ENCODE results near the gene SOX5. TPM values are rescaled to one million over a fixed set of nuclear protein-coding genes. Genes with fewer than 3 reads are reported as not detected.
A peak's percentile ranks its signal among the peaks of the same experiment; 100 is the strongest.

SOX5 gene
- total and polyA plus RNA-seq, 9 of the 15 experiments (the other 6 are each of a cell fraction or from before 2014, with no cell fraction given) = 8.3 to 16.5 (median 11.9) TPM

- Histone ChIP-seq H3K9me1 (ENCODE audit: control insufficient read depth, insufficient read depth, low read length) (no peaks in the 10 kb centered on the region), H3K4me1 (replicated peaks in 1 of 2; ENCODE audit: control insufficient read depth in 2 of 2, insufficient read depth in 2 of 2, low read length in 2 of 2) (no peaks in the 10 kb centered on the region), H3K36me3 (ENCODE audit: control insufficient read depth, insufficient read depth, low read length) (no peaks in the 10 kb centered on the region), H3K4me2 (ENCODE audit: insufficient read depth, low read length) (no peak overlapping the region), H2AFZ (ENCODE audit: low read depth, low read length) (0 out of 2 replicates have a peak overlapping the region, but pooled peaks have one; percentile 11), H3K9ac (ENCODE audit: insufficient read depth in 1 of 2, low read depth in 2 of 2, low read length in 2 of 2) (no peak overlapping the region), H3K9me3 (replicated peaks; ENCODE audit: control insufficient read depth, insufficient read depth, low read depth, low read length) (no peaks in the 10 kb centered on the region), H3K27me3 (ENCODE audit: control insufficient read depth in 2 of 2, insufficient read depth in 2 of 2, low read length in 2 of 2) (no peaks in the 10 kb centered on the region), H3K79me2 (ENCODE audit: control insufficient read depth, insufficient read depth, low read length) (no peaks in the 10 kb centered on the region), H3K27ac (ENCODE audit: extremely low read depth, low read depth, low read length) (no peak overlapping the region), H3K4me3 (no peak overlapping the region), H4K20me1 (replicated peaks; ENCODE audit: control insufficient read depth, insufficient read depth, low read length) (no peaks in the 10 kb centered on the region)
- ATAC-seq (no peak), FAIRE-seq (no peak), DNase-seq (ENCODE audit: extremely low read depth in 1 of 4, low spot score in 3 of 4) (no peak)
- BruUV-seq (replicated peaks) = no TSS peak
- WGBS (ENCODE audit: insufficient coverage, low coverage, missing lambda C conversion rate) = 36% methylated on average over 3 of the region's 3 CpGs
- TF ChIP-seq CBX1 (IDR thresholded peaks at IDR 0.05; ENCODE audit: low read depth) = no peak
- CTCF ChIA-PET (ENCODE audit: low intra/inter-chr PET ratio) = no interaction called here
- POLR2A ChIA-PET = interaction anchor here (0.8 kb wide), 1 partner anchor 11 kb away, joined by 4 read pairs; no protein-coding TSS in a partner anchor
- in situ Hi-C loops (cut with MboI) (no loop called here), intact Hi-C loops (cut with micrococcal nuclease) (no loop called here)
These were observed 31.4 kb upstream of the SOX5 start for GRCh38 chr12:23980826-23981225.

GRCh38 chr12:23964812-23965211 is 15.3 kb upstream of the SOX5 start:
- DNase-seq (ENCODE audit: extremely low read depth in 1 of 4, low spot score in 3 of 4) = no peak
- WGBS (ENCODE audit: insufficient coverage, low coverage, missing lambda C conversion rate) = 75% methylated on average over 10 of the region's 10 CpGs
- Histone ChIP-seq H3K79me2 (ENCODE audit: control insufficient read depth, insufficient read depth, low read length) (no peaks in the 10 kb centered on the region), H3K9me3 (replicated peaks; ENCODE audit: control insufficient read depth, insufficient read depth, low read depth, low read length) (no peaks in the 10 kb centered on the region), H3K9ac (ENCODE audit: insufficient read depth in 1 of 2, low read depth in 2 of 2, low read length in 2 of 2) (no peak overlapping the region), H3K4me2 (ENCODE audit: insufficient read depth, low read length) (no peak overlapping the region), H4K20me1 (replicated peaks; ENCODE audit: control insufficient read depth, insufficient read depth, low read length) (no peaks in the 10 kb centered on the region), H3K9me1 (ENCODE audit: control insufficient read depth, insufficient read depth, low read length) (no peaks in the 10 kb centered on the region), H3K36me3 (ENCODE audit: control insufficient read depth, insufficient read depth, low read length) (no peaks in the 10 kb centered on the region), H3K4me3 (no peak overlapping the region), H3K27me3 (ENCODE audit: control insufficient read depth in 2 of 2, insufficient read depth in 2 of 2, low read length in 2 of 2) (no peaks in the 10 kb centered on the region), H3K27ac (ENCODE audit: extremely low read depth, low read depth, low read length) (no peak overlapping the region), H3K4me1 (replicated peaks in 1 of 2; ENCODE audit: control insufficient read depth in 2 of 2, insufficient read depth in 2 of 2, low read length in 2 of 2) (no peaks in the 10 kb centered on the region), H2AFZ (ENCODE audit: low read depth, low read length) (peak overlapping the region; percentile 54; the same call in 1 of the 2 replicates)
- no peak for TF ChIP-seq PCBP1 (IDR thresholded peaks at IDR 0.05; ENCODE audit: low read depth, low read length, poor library complexity, severe bottlenecking)
- TF ChIP-seq ZBTB33 (CRISPR knock-in tag; IDR thresholded peaks at IDR 0.05) = peak; percentile 97
- no peak for TF ChIP-seq MCM2 (IDR thresholded peaks at IDR 0.05; ENCODE audit: low read depth)
- peak in 1 of 3 experiments; percentile 5; a peak in 1 of 6 replicates for TF ChIP-seq CTCF (IDR thresholded peaks at IDR 0.05 in 2 of 3, conservative IDR thresholded peaks at IDR 0.05 in 1 of 3; ENCODE audit: insufficient read depth in 2 of 3, low read depth in 1 of 3, low read length in 3 of 3)
- peak in 1 of 2 experiments; percentile 23; a peak in 1 of 3 replicates for TF ChIP-seq CBX3 (IDR thresholded peaks at IDR 0.05; ENCODE audit: borderline replicate concordance in 1 of 2, low read length in 2 of 2)
- 0 out of 2 replicates have a peak, but pooled peaks have one; percentile 23 for TF ChIP-seq CBX1 (IDR thresholded peaks at IDR 0.05; ENCODE audit: low read depth)
- no peak for TF ChIP-seq GATAD2B (IDR thresholded peaks at IDR 0.05; ENCODE audit: borderline replicate concordance)
- TF ChIP-seq KLF6 (CRISPR knock-in tag; IDR thresholded peaks at IDR 0.05; ENCODE audit: borderline replicate concordance) = no peak
- no peak for TF ChIP-seq FOXJ2 (tag; IDR thresholded peaks at IDR 0.05)
- intact Hi-C loops (cut with micrococcal nuclease) (no loop called here), in situ Hi-C loops (cut with MboI) (no loop called here)
- no peak for FAIRE-seq
- BruUV-seq (replicated peaks) = no TSS peak
- CTCF ChIA-PET (ENCODE audit: low intra/inter-chr PET ratio) = no interaction called here
- ATAC-seq = peak; percentile 40
- POLR2A ChIA-PET = no interaction called here
